Measurements from ENCODE around the gene INPP5A.
"Not testable (repeated sequence)": the region's sequence is repeated elsewhere in the genome, so short reads cannot be mapped to it uniquely, and the experiment has no call there.

The INPP5A gene

GRCh38 chr10:132572545-132572937, 35.0 kb downstream of the INPP5A start:
- DNase-seq (ENCODE audit: extremely low spot score), result no peak
- POLR2A ChIA-PET, result no interaction called here
- CTCF ChIA-PET, result interaction anchor here (1.1 to 2.7 kb wide), 4 partner anchors 13 to 32 kb away, joined by 3 to 13 read pairs (median 7); no protein-coding TSS in a partner anchor
- TF ChIP-seq, protein P1, sequence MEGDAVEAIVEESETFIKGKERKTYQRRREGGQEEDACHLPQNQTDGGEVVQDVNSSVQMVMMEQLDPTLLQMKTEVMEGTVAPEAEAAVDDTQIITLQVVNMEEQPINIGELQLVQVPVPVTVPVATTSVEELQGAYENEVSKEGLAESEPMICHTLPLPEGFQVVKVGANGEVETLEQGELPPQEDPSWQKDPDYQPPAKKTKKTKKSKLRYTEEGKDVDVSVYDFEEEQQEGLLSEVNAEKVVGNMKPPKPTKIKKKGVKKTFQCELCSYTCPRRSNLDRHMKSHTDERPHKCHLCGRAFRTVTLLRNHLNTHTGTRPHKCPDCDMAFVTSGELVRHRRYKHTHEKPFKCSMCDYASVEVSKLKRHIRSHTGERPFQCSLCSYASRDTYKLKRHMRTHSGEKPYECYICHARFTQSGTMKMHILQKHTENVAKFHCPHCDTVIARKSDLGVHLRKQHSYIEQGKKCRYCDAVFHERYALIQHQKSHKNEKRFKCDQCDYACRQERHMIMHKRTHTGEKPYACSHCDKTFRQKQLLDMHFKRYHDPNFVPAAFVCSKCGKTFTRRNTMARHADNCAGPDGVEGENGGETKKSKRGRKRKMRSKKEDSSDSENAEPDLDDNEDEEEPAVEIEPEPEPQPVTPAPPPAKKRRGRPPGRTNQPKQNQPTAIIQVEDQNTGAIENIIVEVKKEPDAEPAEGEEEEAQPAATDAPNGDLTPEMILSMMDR (IDR thresholded peaks at IDR 0.05; ENCODE audit: control extremely low read depth, extremely low read depth, low read depth, missing control alignments), result no peak

- CTCF ChIA-PET, result interaction anchor here (1.1 to 2.7 kb wide), 4 partner anchors 13 to 32 kb away, joined by 3 to 13 read pairs (median 7); no protein-coding TSS in a partner anchor
- DNase-seq (ENCODE audit: extremely low spot score); POLR2A ChIA-PET: not testable (repeated sequence)
Observed at GRCh38 chr10:132572946-132573345, 35.4 kb downstream of the INPP5A start.

GRCh38 chr10:132574288-132574687, 36.7 kb downstream of the INPP5A start:
- POLR2A ChIA-PET, result no interaction called here
- CTCF ChIA-PET, result interaction anchor here (2.2 kb wide), 1 partner anchor 13 kb away, joined by 6 read pairs; no protein-coding TSS in a partner anchor
- TF ChIP-seq, protein P1 (IDR thresholded peaks at IDR 0.05; ENCODE audit: control extremely low read depth, extremely low read depth, low read depth, missing control alignments), result no peak
- no peak for DNase-seq (ENCODE audit: extremely low spot score)

- TF ChIP-seq, protein P1 (IDR thresholded peaks at IDR 0.05; ENCODE audit: control extremely low read depth, extremely low read depth, low read depth, missing control alignments), result no peak
- POLR2A ChIA-PET, result no interaction called here
- no peak for DNase-seq (ENCODE audit: extremely low spot score)
- CTCF ChIA-PET, result interaction anchor here (0.9 to 2.2 kb wide), 4 partner anchors 8 to 23 kb away, joined by 3 to 6 read pairs (median 3); no protein-coding TSS in a partner anchor
Observed at GRCh38 chr10:132574783-132575319, 37.3 kb downstream of the INPP5A start.

- TF ChIP-seq, protein P1 (IDR thresholded peaks at IDR 0.05; ENCODE audit: control extremely low read depth, extremely low read depth, low read depth, missing control alignments), result no peak
- CTCF ChIA-PET, result interaction anchor here (0.9 to 2.2 kb wide), 5 partner anchors 9 to 116 kb away, joined by 3 to 6 read pairs (median 3); no protein-coding TSS in a partner anchor
- POLR2A ChIA-PET, result no interaction called here
- DNase-seq (ENCODE audit: extremely low spot score), result peak; percentile 72
Observed at GRCh38 chr10:132575320-132576201, 38.0 kb downstream of the INPP5A start.

DNA sequence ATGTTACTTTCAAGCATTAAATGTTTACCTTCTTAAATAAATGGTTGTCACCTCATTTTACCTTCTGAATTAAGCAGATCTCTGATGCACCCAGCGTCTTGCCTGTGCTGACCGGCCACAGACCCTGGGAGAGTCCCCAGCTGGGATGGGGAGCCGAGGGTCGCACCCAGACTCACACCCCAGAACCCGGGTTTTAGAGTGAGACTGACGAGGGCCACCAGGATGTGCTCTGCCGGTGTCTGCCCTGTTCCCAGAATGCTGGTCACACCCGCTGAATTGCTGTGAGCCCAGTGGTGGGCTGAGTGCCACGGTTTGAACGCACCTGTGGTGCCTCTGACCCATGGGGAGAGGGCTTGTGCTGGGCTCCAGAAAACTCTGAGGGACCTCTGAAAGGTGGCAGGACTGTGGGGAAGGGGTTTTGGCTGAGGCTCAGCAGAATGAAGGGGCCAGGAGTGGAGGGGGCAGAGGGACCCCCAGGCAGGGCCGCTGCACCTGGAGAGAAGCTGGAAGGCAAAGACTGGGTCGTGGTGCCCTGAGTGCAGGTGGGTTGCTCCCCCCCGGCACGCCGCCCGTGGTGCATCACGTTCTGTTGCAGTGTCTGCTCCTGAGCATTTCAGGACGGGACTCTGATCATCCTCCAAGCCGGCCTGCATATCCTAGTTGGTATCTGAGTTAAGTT, 39.2 kb downstream of the INPP5A start:
- DNase-seq (ENCODE audit: extremely low spot score), result no peak
- TF ChIP-seq, protein P1 (IDR thresholded peaks at IDR 0.05; ENCODE audit: control extremely low read depth, extremely low read depth, low read depth, missing control alignments), result no peak
- CTCF ChIA-PET, result interaction anchor here (1.6 kb wide), 1 partner anchor 10 kb away, joined by 3 read pairs; no protein-coding TSS in a partner anchor
- POLR2A ChIA-PET, result no interaction called here

Measured in GM10248 (cell line).